Stimulated activated CD8-positive, alpha-beta memory T cell treated with anti-CD3 and anti-CD28 coated beads, Interleukin-7, amount 100 ng/mL, for 48 hours (primary cell): ENCODE data around the gene EEF1AKMT4.
A peak's percentile ranks its signal among the peaks of the same experiment; 100 is the strongest.

ENCODE experiments used
- DNase-seq, 2 donors: peaks; one replicate each; pipeline ENCODE4 v3.0.0-alpha.2; 2020; ENCODE audit warnings: low read depth in 1 of 2; ENCODE audit errors: extremely low read depth in 1 of 2

Gene EEF1AKMT4

DNA sequence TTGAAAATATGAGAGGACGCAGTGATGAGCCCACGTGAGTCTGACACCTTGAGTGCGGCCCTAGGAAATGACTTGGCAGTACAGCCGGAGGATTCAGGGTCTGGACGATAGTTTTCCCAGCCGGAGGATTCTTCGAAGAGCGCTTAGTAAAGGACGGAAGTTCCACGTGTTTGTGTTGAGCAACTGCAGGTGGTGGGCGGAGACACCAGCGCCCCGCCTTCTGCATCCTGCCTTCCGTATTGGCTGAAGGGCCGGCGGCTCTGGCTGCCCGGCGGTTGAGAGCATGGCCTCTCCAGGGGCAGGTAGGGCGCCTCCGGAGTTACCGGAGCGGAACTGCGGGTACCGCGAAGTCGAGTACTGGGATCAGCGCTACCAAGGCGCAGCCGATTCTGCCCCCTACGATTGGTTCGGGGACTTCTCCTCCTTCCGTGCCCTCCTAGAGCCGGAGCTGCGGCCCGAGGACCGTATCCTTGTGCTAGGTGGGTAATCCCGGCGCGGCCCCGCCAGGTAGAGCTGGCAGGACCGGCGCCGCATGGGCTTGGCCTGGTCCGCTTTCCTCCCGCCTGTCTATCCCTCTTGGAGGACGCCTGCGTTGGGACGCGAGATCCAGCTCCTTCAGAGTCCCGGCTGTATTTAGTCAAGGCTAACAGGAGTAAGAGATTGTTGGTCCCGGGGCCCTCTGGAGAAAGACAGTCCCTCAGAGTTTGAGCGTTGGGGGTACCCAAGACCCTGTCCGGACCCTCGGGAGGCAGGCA, at the start of gene EEF1AKMT4:
Gene EEF1AKMT4 (plus strand): TSS at position 261 of the 755 bp plus-strand sequence. CDS start 23 bp downstream, at position 284.
- DNase-seq = peak; percentile 93 to 98

GRCh38 chr3:184200825-184201224, 48.6 kb upstream of the EEF1AKMT4 start:
- DNase-seq = no peak

DNA sequence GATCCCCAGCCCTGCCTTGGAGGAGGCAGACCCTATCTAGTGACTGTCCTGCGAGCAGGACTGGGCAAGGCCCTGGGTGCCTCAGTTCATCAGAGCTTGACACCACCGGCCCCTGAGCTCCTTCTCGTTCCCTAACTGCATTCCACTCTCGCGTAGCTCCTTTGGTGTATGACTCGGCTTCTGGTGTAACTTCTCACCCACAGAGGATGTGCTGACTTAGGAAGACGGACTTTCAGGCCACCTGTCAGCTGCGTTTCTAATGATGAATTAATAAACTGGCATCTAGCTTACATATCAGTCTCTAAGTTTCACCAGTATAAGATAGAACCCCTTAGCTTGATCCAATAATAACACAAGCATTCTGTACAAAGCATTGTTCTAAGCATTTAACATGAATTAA, 45.9 kb upstream of the EEF1AKMT4 start:
- DNase-seq = no peak

DNA sequence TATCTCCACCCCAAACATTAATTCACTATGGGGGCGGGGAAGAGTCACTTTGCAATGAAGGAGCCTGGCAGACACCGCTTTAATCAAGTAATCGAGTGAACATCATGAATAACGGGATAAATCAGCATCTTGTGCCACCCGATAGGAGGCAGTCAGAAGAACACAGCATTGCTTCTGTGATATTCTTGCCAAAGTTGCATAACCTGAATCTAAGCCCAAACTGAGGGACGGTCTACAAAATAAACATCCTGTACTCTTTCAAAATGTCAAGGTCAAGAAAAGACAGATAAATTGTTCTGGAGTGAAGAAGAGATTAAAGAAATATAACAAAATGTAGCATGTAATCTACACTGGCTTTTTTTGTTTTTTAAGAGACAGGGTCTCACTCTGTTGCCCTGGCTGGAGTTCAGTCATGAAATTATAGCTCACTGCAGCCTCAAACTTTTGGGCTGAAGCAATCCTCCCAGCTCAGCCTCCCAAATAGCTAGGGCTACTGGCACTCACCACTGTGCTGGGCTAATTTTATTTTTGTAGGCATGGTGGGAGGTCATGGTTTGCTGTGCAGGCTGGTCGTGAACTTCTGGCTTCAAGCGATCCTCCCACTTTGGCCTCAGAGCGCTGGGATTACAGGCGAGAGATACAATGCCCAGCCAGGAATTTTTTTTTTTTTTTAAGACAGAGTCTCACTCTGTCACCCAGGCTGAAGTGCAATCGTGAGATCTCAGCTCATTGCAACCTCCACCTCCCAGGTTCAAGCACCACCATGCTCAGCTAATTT, 40.1 kb upstream of the EEF1AKMT4 start:
- DNase-seq = no peak

DNA sequence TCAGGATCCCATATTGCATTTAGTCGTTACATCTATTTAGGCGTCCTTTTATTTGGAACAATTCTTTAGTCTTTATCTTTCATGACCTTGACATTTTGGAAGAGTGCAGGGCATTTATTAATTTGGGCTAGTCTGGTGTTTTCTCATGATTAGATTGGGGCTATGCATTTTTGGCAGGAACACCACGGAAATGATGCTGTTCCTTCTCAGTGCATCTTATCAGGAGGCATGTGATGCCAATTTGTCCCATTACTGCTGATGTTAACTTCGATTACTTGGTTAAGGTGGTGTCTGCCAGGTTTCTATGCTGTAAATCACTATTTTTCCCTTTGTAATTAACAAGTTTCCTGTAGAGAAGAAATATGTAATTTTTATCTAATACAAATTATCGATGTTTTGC, 38.2 kb upstream of the EEF1AKMT4 start:
- DNase-seq = no peak

DNA sequence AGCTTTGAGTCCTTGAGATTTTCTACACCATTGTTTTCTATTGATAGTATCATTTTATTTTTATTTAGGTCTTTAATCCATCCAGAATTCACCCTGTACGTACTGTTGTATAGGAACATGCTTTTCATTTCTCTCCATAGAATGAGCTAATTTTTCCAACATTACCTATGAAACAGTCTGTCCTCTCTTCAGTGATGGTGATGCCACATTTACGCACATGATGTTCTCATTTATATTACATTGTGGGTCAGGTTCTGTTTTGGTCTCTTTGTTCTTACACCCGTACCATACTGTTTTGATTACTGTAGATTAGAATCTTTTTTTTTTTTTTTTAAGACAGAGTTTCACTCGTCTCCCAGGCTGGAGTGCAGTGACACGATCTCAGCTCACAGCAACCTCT, 37.8 kb upstream of the EEF1AKMT4 start:
- no peak for DNase-seq

DNA sequence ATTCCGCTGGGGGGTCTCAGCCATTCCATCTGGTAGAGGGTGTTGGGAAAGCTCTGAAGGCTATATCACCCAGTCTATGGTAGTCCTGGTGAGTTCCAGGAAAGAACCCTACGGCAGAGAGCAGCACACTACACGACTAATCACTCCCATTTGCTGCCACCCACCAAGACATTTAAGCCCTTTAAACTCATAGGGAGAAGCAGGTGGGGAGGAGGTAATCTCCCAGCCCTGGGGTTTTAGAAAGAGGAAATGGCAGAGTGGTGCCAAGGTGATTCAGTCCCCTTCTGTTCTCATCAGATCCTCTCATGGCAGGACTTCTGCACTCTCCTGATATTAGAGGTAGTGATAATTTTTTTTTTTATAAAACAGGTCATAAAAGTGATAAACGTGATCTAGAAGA, 30.7 kb upstream of the EEF1AKMT4 start:
- DNase-seq = no peak

DNA sequence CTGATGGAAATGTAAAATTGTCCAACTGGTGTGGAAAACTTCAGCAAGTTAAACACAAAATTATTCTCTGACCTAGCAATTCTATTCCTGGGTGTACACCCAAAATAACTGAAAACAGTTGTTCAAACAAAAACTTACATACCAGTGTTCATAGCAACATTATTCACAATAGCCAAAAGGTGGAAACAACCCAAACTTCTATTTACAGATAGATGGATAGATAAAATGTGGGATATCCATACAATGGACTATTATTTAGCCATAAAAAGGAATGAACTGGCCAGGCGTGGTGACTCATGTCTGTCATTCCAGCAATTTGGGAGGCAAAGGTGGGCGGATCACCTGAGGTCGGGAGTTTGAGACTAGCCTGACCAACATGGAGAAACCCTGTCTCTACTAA, 27.0 kb upstream of the EEF1AKMT4 start:
- DNase-seq = no peak

GRCh38 chr3:184223946-184224345, 25.5 kb upstream of the EEF1AKMT4 start:
- DNase-seq = no peak

GRCh38 chr3:184227481-184227935, 22.0 kb upstream of the EEF1AKMT4 start:
- peak; percentile 13 to 28 for DNase-seq

DNA sequence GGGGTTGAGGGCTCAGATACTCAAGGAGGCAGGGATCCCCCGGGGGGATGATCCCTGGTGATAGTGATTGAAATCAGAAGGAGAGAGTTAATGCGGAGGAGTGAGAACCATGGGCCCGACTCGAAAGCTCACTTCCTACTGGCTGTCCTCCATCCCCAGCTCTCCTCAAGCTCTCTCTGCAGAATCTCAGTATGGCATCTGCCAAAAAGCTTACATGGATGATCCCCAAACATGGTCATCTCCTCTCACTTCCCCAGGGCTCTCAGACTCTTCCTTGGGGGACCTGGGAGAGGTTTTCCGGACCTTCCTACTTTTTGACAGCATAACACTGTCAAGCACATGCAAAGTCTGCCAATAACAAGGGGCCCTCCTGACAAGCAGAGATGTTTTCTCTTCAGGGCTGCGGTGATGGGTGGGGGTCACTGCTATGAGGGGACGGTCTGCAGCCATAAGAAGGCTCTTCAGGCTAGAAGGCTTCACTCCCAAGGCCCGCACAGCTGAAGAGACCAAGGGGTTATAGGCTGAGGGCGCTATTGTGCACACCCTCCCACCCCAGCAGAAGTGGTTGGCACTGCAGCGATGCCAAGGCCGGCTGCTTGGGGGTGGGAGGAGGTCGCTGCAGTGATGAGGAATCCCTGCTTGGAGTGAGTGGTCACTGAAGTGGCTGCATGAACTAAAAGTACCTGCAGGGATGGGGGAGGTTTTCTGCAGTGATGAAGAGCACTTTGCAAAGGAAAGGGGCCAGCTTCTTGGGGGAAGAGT, 20.9 kb upstream of the EEF1AKMT4 start:
- no peak for DNase-seq

DNA sequence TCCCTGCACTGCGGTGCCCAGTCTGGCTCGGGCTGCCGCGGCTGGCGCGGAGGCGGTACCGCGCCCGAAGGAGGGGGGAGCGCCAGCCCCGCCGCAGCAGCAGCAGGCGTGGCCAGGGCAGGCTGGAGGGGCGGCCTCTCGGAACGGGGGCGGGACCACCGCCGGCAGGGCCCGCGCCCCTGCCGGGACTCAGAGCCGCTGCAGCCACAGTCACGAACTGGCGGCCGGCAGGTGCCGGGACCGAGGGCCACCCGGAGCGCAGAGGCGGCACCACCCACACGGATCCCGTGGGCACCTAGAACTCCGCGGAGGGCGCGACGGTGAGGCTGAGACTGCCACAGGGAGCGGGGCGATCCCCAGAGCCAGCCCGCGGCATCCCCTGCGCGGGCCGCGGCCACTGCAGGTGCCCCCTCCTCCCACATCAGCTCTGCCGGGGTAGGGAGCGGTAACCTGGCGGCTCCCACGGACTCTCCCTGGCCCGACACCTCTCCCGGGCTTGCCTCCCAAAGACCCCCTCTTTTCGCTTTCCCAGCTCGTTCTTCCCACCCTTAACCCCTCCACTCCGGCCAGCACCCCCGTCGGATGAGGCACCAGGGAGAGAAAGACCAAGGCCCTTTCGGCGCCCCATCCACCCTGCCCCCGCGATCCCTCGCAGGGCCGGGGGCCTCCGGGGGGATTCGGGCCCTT, 19.9 kb upstream of the EEF1AKMT4 start, which contains the start of gene VWA5B2:
Gene VWA5B2 (plus strand): TSS at position 192 of the 687 bp plus-strand sequence. CDS start 944 bp downstream, outside the sequence.
- peak; percentile 46 to 63 for DNase-seq

DNA sequence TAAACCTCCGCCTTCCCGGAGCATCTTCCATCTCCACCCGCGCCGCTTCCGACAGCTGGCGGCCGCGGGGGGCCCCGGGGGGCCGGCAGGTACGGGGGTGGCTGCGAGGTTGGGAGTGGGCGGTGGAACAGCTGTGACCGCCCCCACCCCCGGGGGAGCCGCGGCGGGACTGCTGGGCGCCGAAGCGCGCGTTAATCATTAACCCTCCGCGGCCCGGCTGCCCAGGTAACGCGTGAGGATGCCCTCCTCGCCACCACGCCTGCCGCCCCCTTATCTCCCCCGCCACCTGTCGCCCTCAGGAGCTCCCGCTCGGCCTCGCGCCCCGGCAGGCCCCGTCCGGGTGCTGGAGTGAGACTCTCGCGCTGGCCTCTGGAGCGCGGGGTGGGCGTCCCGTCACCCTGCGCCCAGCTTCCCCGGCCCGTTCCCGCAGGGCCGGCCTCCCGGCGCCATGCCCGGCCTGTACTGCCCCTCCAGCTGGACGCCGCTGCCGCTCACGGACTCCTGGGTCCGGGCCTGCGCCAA, 19.3 kb upstream of the EEF1AKMT4 start:
- DNase-seq = no peak

DNA sequence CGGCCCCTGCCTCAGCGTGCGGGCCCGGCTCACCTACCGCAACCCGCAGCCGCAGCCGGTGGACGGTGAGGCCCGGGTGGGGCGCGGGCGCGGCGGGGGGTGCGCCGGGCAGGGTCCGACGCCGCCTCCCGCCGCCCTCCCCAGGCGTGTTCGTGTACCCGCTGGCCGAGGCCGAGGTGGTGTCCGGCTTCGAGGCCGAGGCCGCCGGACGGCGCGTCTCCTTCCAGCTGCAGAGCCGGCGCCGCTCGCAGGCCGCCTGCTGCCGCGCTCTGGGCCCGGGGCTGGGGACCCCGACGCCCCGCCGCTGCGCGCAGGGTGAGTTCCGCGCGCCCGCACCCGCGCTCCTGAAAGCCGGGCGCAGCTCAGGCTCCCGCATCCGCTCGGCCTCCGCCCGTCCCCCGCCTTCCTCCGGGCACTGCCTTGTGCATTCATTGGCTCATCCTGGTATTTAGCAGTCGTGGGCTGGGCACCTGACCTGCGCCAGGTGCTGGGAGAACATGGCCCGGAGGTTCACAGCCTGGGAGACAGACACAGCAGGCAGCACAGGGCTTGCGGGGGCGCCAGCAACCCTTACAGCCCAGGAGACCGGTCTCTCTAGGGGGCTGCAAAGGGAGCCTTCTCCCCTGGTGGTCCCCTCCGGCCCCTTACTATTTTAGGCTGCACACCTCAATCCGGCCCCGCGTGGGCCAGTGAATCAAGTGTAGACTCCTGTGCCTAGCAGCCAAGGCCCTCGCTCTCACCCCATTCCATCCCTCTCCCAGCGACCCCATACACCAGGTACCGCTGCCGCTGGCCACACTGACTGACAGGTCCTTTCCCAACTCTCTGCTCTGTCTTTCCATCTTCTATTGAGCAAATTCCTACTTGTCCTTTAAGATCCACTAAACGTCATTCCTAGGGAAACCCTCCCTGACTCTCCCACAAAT, 18.6 kb upstream of the EEF1AKMT4 start:
- DNase-seq = no peak

DNA sequence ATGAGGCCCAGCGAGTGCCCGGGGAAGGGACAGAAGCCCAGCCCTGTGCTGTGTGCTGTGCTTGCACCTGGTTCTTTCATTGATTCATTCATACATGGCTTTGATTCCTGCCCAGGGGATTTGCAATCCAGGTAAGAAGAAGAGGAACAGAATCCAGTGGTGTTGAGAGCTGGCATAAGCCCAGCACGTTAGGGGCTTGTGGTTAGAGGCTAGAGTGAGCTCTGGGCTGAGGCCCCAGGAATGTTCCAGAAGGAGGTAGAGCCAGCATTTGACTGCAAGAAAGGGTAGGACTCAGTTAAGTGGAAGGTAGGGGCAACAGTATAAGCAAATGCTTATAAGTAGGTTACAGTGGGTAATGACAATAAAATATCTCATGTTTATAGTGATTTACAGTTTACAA, 17.8 kb upstream of the EEF1AKMT4 start:
- DNase-seq = no peak

DNA sequence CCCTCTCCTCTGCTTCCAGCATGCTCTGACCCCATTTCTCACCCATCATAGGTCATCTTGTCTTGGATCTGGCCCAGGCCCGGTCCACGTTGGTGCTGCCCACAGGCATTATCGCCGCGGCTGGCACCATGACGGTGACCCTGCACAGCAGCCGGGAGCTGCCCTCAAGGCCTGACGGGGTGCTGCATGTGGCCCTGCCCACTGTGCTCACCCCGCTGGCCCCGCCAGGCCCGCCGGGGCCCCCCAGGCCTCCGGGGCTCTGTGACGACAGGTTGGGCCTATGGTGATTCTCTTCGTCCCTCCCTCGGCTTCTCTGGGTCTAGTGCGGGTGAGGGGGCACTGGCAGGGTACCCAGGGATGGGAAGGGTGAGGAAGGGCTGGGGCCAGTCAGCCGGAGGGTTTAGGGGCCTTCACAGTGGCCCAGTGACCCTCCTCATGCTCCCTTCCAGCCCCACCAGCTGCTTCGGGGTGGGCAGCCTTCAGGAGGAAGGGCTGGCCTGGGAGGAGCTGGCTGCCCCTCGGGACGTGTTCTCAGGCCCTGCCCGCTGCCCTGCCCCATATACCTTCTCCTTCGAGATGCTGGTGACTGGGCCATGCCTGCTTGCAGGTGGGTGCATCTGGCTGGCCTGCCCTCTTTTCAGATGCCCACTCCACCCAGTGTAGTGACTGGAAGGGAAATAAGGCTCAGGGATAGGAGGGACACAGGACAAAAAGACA, 16.2 kb upstream of the EEF1AKMT4 start:
- DNase-seq = no peak

DNA sequence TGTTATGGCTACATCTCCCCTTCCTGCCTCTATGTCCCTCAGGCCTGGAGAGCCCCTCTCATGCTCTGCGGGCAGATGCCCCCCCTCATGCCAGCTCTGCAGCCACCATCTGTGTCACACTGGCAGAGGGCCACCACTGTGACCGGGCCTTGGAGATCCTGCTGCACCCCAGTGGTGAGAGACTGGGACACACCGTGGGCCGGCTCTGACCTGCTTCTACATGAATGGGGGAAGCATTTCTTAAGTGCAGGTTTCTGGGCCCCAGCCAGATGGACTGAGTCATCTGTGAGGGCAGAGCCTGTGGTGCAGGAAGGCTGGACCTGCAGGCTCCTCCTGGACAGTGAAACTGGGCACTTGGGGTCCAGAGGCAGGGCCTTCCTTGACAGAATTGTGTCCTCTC, 15.2 kb upstream of the EEF1AKMT4 start:
- DNase-seq = no peak

GRCh38 chr3:184234671-184235380, 14.6 kb upstream of the EEF1AKMT4 start:
- no peak for DNase-seq
